GM21528 (cell line): ENCODE data around the gene CUEDC1.

Experiments
- ATAC-seq: cut with Tn5 transposase; IDR thresholded peaks from one replicate; pipeline ENCODE4 v1.9.1; 2021; ENCODE audit warnings: mild to moderate bottlenecking, moderate library complexity; ENCODE audit not compliant: unreplicated experiment, low FRiP score

The CUEDC1 gene

GRCh38 chr17:57881783-57882351, 73.3 kb downstream of the CUEDC1 start:
- no peak for ATAC-seq

GRCh38 chr17:57881143-57881542, 74.1 kb downstream of the CUEDC1 start:
- no peak for ATAC-seq

GRCh38 chr17:57880086-57880456, 75.1 kb downstream of the CUEDC1 start:
- ATAC-seq: no peak

GRCh38 chr17:57879437-57880085, 75.7 kb downstream of the CUEDC1 start:
- no peak for ATAC-seq

GRCh38 chr17:57877803-57878377, 77.3 kb downstream of the CUEDC1 start:
- ATAC-seq: no peak

- ATAC-seq: no peak
Measured at GRCh38 chr17:57876866-57877237, 78.4 kb downstream of the CUEDC1 start.

- no peak for ATAC-seq
Measured at GRCh38 chr17:57876023-57876865, 79.0 kb downstream of the CUEDC1 start.

- no peak for ATAC-seq
Measured at GRCh38 chr17:57875290-57876022, 79.8 kb downstream of the CUEDC1 start.

- no peak for ATAC-seq
Measured at GRCh38 chr17:57874434-57875289, 80.5 kb downstream of the CUEDC1 start.

GRCh38 chr17:57874058-57874419, 81.2 kb downstream of the CUEDC1 start:
- no peak for ATAC-seq

GRCh38 chr17:57873261-57874057, 81.8 kb downstream of the CUEDC1 start:
- no peak for ATAC-seq

GRCh38 chr17:57872536-57872935, 82.7 kb downstream of the CUEDC1 start:
- ATAC-seq: no peak

GRCh38 chr17:57871863-57872262, 83.3 kb downstream of the CUEDC1 start:
- no peak for ATAC-seq

GRCh38 chr17:57871155-57871554, 84.1 kb downstream of the CUEDC1 start:
- no peak for ATAC-seq

GRCh38 chr17:57870283-57870635, 85.0 kb downstream of the CUEDC1 start:
- ATAC-seq: no peak

GRCh38 chr17:57869617-57870282, 85.5 kb downstream of the CUEDC1 start:
- no peak for ATAC-seq

- no peak for ATAC-seq
Measured at GRCh38 chr17:57868910-57869616, 86.1 kb downstream of the CUEDC1 start.
